T follicular helper cell (primary cell): ENCODE data around the gene B3GALT6.
A peak's percentile ranks its signal among the peaks of the same experiment; 100 is the strongest.
"Not testable (repeated sequence)": the region's sequence is repeated elsewhere in the genome, so short reads cannot be mapped to it uniquely, and the experiment has no call there.

Experiments used
- DNase-seq: peaks from one replicate; pipeline ENCODE4 v3.0.0-alpha.2; 2020; ENCODE audit warnings: low read depth

Gene B3GALT6

DNA sequence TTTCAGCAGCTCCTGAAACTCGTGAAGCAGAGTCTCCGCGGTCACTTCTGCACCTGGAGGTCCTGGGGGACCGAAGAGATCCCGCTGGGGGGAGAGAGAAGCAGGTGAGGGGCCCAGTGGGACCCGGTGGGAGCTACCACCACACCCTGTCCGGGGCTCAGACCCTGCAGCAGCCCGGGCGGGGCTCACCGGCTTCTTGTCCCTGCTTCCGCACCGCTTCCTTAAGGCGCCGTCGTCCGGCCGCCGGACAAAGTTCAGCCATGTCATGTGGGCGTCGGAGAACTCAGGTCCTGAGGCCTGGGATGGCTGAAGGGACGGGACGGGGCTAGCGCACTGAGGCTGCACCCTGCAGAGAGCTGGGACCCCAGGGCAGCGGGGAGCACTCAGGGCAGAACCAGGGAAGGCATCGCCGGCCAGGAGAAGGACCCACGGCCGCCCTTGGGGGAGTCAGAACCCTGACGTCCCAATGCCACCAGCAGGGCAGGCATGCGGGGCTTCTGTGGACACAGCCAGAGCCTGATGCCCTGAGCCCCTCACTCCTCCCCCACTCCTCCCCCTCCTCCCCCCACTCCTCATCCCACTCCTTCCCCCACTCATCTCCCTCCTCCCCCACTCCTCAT lies 12.3 kb downstream of the B3GALT6 start:
- no peak for DNase-seq

DNA sequence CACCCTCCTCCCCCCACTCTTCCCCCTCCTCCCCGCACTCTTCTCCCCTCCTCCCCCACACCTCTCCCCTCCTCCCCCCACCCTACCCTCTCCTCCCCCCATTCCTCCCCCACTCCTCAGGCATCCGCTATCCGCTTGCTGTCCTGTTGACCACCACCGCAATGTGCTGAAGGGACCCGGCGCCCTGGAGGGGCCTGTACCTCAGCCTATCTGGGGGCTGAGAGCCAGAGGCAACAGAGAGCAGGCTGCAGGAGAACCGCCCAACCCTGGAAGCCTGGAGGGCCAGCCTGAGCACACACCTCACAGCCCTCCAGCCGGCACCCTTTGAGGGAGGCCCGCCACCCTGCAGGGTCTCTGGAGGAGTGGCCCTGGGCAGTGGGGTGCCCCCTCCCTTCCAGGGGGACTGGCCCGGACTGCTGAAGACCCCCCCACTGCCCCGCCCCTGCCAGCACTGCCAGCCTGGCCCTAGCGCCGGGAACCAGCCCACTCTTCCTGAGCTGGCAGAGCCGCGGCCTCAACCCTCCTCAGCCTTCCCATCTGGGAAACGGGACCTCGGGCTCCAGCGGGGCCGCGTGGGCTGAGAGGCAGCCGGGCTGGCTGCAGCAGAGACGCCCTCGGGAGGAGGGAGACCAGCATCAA lies 13.3 kb downstream of the B3GALT6 start:
- DNase-seq: no peak

DNA sequence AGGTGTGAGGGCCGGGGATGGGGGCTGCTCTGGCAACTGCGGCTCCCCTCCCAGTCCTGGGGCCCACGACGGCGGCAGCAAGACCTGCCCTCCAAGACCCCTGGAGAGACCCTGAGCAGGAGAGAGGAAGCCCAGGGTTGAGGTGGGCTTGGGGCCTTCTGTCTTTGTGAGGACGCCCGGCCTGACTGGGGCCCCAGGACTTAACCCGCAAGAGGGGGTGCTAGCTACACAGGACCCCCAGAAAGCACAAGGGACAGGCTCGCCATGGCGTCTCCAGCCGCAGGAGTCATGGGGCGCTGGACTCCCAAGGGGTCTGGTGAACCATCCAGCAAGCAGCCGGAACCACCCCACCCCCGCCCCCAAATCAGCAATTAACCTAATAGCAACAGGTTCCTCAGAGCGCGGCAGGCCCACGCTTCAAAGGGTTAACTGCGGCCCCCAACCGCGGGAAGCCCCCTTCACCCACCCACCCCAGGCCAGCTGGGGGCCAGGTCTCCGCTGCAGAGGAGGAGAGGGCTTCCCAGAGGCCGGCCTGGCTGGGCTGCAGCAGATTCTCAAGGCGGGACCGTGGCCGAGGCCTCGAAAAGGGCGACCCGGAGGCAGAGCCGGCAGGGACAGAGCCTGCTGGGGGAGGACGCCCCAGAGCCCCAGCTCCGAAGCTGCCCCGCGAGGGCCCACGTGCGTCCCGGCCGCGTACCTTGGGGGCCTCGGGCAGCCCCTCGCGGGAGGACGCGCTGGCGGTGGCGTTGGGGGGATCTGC lies 14.0 kb downstream of the B3GALT6 start:
- no peak for DNase-seq

DNA sequence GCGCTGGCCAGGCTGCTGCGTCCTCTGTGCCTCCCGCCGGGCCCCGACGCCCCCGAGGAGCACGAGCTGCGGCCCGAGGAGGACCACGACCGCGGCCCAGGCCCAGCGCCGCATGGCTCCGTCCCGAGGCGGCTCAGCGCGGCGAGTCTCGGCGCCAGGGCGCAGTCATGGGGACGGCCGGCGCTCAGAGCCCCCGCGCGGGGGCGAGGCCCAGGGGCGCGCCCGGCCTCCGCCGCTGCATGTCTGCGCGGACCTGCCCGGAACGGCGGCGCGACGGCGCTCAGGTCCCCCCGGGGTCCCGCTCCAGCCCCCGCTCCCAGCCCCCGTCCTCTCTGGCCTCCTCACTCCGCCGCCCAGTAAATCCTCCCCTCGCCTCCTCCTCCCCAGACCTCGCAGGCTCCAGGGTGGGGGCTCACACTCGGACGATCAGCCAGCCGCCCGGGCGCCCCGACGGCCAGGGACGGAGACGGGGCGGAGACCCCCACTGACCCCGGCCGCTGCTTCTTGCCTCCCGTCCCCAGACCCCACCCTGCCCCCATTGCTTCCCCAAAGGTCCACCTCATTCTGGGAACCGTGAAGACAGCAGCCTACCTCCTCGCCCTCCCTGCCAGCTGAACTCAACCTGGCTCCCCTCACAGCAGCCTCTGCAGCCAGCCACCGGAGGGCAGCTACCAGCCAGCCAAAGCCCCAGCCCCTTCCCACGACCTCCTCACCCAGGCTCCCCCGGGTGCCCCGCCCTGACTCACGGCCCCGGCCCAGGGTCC lies 14.7 kb downstream of the B3GALT6 start, which contains the start of gene C1QTNF12:
C1QTNF12 (minus strand) TSS at position 146 of the 764 bp plus-strand sequence; CDS start at position 114, 32 bp downstream.
- no peak for DNase-seq

DNA sequence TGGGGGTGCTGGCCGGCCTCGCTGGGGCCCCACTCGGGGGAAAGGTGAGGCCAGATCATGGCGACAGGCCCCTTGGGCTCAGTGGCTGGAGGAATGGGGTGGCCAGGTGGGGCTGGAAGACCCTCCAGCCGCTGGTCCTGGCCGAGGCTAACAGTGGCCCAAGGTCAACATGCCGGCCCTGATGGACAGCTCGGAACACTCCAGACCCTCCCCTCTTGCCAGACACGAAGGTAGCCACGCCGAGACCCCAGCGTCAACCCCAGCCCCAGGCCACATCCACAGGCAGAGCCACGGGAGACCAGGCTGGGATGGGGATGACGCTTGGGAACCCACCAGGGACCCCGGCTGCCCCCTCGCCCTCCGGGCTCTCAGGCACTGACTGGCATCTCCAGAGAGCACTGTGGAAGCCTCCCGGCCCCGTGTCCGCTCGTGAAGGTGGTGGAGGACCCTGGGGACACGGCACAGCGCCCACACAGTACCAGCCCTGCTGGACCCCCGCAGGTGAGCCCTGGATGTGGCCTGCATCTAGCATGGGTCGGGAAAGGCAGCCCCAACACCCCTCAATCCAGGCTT lies 15.4 kb downstream of the B3GALT6 start:
- DNase-seq: no peak

DNA sequence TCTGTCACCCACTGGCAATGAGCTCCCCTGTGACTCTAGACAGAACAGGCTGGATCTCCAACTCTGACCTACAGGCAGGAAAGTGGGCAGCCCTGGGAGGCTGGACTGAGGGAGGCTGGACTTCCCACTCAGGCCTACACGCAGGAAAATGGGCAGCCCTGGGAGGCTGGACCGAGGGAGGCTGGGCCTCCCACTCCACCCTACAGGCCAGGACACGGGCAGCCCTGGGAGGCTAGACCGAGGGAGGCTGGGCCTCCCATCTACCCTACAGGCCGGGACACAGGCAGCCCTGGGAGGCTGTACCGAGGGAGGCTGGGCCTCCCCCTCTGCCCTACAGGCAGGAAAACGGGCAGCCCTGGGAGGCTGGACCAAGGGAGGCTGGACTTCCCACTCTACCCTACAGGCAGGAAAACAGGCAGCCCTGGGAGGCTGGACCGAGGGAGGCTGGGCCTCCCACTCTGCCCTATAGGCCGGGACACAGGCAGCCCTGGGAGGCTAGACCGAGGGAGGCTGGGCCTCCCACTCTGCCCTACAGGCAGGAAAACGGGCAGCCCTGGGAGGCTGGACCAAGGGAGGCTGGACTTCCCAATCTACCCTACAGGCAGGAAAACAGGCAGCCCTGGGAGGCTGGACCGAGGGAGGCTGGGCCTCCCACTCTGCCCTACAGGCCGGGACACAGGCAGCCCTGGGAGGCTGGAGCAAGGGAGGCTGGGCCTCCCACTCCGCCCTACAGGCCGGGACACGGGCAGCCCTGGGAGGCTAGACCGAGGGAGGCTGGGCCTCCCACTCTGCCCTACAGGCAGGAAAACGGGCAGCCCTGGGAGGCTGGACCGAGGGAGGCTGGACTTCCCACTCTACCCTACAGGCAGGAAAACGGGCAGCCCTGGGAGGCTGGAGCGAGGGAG lies 16.2 kb downstream of the B3GALT6 start:
- DNase-seq: not testable (repeated sequence)

DNA sequence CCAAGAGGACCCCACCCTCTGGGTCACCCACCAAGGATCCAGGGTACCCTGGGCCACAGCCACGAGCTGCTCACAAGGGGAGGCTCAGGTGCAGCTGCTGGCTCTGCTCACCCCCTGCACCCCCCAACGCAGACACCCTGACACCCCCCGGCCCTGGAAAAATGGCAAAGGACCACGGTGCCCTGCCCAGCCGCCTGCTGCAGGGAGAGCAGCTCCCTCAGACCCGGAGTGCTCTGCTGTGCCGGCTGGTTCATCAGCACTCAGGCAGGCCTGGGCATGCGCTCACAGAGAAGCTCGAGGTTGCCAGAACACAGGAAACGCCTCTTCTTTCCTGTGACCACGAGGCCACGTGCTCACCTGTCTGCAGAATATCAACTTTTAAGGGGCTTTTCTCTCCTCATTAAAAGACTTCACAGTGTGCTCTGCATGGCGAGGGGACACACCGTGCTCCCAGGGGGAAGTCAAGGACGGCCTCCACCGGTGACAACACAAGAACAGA lies 18.8 kb downstream of the B3GALT6 start:
- DNase-seq: peak; percentile 67

DNA sequence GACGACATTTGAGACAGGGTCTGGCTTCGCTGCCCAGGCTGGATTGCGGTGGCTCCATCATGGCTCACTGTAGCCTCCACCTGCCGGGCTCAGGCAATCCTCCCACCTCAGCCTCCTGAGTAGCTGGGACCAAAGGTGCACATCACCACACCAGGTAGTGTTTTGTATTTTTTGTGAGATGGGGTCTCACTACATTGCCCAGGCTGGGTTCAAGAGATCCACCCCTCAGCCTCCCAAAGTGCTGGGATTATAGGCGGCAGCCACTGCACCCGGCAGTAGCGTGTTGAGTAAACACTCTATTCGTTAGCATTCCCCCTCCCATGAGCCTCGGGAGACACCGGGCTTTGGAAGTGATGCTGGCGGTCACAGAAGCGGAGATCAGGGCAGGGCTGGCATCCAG lies 21.3 kb downstream of the B3GALT6 start:
- DNase-seq: no peak

DNA sequence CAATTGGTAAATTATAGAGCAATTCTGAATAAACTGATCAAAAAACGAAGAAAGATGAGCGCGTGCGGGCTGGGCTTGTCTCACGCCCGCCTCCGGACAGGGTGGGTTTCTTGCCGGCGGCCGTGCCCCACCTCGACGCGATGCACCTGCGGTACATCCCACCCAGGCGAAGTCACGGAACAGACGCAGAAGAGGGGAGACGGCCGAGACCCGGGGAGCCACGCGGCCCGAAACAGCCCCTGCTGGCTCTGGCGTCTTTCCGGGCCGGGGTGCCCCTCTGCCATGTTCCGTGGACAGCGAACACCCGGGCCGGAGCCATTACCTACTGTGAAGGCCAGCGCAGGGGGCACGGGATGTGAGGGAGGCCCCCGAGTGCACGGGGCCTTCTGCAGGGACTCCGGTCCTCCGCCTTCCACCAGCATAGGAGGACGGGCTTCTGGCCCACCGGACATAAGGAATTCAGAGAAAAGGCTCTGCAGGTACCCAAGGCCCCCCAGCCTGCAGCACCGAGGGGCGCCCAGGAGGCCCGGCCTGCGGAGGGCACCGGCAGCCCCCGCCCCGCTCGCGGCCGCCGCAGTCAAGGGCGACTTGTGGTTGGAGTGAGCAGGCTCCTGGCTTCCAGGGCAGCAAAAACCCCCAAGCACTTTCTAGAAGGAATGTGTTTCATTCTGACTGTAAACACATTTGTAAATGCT lies 22.1 kb downstream of the B3GALT6 start:
- DNase-seq: no peak

DNA sequence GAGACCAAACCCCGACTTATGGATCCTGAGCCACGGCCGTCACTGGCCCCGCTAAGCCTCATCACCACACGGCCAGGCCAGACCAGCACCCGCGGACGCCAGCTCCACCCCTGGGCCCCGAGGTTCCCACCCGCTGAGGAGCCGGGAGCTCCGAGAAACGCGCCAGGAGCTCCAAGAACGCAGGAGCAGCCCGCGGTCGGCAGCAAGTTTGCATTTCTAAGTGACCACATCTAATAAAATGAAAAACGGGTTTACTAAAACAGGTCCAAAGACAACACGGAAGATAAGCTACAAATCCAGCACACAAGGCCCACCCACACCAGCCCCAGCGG lies 22.6 kb downstream of the B3GALT6 start:
- no peak for DNase-seq

DNA sequence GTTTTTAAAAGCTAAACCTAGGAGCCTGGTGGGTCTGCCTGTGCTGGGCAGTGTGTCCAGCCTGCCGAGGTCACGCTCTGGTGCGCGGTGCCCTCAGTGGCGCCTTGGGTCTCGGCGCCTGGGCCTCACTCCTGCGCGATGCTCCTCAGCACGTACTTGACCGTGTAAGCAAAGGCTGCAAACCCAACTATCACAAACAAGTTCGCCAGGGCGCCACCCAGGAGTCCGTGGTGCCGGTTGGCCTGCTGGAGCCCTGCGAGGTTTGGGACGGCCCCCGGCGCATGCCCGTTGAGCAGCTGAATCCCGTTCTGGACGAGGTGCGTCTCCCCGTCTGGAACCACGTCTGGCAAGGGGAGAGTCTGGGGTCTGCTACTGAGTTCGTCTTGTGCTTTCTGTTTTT lies 23.0 kb downstream of the B3GALT6 start:
- DNase-seq: no peak

DNA sequence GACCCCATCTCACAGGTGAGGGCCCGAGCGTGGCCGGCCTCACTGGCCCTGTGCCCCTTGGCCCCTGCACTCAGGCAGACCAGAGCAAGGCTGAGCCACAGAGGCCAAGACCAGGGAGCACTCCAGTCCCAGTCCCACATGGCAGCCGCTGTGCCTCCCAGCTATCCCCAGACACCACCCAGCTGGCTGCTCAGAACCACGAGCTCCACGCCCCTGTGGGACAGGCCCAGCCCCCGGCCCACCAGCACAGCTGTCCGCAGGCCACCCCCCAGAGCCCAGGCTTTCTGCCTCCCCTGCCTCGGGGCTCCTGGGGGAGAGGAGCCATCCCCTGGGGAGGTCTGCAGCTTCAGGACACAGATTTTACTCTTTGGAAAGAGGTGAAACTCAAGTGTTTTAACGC lies 23.6 kb downstream of the B3GALT6 start:
- DNase-seq: no peak

DNA sequence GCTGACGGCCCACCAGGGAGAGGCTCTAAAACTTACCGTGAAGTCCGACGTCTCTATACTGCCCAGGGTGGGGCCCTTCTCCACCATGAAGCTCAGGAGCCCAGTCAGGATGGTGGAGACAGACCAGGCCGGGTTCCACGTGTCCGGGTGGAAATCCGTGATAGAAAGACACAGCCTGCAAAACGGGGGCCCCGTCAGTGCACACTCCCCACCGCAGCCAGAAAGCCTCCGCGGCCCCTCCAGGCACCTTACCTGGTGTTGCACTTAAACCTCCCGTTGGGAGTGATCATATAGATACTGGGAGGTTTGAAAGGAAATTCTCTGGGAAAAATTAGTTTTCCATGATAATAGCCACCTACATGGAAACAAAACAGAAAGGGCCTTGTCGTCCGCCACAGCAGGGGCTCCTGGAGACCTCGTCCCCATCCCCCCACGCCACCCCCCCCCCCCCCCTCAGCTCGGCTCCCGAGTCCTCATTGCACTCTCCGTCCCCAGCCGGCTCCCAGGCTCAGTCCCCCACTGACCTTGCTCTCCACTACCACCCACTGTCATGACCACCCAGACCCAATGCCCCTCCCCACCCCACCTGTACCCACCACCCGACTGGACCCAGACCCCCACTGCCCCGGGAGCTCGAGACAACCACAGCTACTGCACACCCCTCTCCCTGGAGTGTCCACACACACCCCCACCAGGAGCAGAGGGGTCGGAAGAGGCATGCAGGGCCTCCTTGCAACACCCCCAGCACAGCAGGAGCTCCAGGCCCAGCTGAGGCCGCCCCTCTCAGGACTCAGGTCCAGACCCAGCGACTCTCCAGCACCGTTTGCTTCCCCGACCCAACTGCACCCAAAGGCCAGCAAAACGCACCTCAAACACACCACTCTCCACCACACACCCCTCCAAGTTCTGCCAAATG lies 25.2 kb downstream of the B3GALT6 start:
- DNase-seq: no peak

DNA sequence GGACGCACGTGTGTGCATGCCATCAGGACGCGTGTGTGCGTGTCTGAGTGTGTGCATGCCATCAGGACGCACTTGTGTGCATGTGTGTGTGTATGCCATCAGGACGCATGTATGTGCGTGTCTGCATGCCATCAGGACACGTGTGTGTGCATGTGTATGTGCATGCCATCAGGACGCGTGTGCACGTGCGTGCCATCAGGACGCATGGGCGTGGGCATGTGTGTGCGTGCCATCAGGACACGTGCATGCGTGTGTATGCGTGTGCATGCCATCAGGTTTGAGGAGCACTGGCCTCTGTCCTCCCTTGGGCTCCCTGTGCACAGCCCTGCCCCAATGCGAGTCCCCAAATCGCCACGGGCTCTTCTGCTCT lies 27.1 kb downstream of the B3GALT6 start:
- DNase-seq: no peak

DNA sequence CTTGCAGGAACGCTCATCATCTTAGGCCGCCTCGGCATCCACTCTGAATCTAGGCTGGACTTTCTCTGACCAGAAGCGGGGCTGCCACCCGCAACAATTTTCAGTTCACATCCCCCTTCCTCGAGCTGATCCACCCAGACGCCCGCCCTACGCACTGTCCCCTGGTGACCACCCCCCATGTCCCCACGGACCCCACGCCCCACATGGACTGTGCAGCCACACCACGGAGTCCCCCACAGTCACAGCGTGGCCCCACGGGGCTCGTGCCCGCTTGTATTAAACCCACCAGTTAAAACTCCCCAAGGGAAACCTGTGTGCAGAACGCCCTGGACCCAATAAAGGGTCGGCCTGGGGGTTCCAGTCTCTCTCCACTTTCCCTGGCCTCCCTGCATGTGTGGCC lies 27.5 kb downstream of the B3GALT6 start:
- no peak for DNase-seq

DNA sequence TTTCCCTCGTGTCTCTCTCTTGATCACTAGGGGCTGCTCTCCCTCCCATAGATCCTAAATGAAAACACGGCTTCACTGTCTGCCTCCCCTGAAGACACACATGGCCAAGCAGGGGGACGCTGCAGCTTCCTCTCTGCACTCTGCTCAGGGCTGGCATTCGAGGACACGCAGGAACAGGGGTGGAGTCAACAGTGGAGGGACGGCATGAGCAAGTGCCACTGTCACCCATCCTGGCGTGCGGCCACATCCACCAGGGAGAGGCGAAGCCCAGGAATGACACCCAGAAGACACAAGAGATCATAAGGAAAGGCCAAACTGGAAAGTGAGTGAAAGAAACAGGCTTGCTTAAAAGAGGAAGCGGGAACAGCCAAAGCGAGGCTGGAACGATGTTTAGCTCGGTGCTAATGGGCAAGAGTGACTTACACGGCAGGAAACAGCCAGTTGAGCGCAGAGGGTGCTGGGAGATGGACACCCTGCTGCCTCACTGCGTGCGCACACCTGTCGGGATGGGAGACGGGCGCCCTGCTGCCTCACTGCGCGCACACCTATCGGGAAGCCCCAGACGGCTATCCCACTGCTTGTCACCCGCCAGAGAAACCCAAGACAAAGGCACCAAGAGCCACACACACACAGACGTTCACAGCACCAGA lies 28.0 kb downstream of the B3GALT6 start:
- DNase-seq: no peak

DNA sequence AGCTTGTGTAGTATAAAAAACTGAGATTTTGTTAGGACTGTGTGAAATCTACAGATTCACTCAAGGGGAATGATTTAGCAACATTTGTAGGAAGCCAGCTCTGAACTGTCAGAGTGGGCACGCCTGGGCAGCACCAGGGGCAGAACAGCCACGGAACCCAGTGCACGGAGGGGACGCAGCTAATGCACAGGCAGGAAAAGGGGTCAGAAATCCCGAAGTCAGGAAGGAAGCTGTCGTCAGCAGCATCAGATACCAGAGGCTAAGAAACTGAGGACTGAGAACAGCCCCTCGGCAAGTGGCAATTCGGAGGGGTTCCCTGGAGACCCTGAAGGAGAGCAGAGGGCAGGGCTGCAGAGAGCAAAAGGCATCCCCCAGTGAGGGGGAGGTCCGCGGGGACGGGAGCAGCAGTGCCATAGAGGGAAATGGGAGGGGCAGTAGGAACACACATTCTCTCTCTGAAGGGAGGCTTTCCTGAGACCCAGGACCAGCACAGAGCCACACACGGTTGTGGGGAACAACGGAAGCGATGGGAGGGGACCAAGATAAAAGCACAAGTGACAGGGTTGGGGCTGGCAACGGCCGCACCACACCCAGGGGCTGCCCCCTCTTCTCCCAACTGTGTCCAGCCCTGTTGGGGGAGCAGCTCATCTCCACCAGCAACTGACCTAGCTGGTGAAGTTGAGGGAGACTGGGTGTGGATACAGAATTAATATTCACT lies 29.0 kb downstream of the B3GALT6 start:
- DNase-seq: no peak

DNA sequence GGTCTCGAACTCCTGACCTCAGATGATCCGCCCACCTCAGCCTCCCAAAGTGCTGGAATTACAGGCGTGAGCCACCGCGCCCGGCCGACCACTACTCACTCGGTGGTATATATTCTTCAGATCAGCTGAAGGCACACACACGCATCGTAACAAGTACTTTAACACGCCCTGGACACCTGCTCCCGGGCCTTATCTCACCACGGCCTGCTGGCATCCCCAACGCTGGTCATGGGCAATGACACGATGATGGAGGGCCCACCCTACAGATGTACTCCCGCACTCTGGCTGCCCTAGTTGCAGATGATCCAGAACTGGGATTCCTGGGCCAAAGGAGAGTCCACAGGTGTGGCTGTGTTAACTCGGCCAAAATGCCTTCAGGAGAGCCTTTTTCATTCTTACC lies 30.0 kb downstream of the B3GALT6 start:
- no peak for DNase-seq
